Measurements from ENCODE around the gene GAS6. TPM values are rescaled to one million over a fixed set of nuclear protein-coding genes. Genes with fewer than 3 reads are reported as not detected.

The GAS6 gene
- total RNA-seq, 4 donors from 2014 or later: 43.0 to 112 (median 68.5) TPM

DNA sequence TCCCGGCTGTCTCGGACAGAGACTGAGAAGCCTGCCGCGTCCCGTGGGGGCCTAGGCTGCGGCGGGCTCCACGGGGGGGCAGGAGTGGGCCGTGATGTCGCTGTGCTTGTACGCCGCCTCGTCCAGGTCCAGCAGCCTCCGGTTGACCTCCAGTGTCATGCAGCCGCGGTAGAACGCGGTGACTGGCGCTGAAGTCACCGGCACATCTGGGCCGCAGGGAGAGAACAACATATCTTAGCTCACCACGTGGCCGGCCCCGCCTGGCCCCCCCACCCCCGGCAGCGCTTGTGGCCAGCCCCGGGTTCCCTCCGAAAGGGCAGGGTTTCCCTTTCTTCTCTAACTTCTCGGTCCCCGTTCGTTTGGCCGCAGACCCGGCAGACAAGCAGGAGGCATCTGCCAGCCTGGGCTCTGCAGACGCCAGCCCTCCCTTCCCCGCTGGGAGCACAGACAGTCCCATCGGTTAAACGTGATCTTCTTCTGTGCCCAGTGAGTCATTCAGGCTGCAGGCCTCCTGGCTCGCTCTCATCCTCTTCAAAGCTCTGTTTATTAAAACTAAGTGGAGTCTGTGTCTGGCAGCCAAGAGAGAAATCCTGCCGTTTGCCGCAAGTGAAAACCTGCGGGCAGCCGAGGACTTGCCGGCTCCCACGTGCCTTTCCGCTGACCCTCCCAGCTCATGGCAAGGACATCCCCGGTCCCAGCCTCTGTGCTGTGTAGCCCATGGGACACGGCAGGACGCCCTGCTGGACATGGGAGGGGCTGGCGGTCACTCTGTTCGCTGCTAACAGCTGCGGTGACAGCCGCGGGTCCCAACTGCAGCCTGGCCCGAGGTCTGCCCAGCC lies 42.8 kb downstream of the GAS6 start:
- Histone ChIP-seq H3K4me1 (peaks cover 33 to 74% (median 41%) of the 10 kb centered on the region in 3 donors), H3K27ac (peak overlapping the region; percentile 50 to 91 (median 82)), H3K4me3 (peak overlapping the region in 3 of 4 donors; percentile 17 to 50 (median 27)), H3K36me3 (peaks cover 5 to 53% (median 16%) of the 10 kb centered on the region in 3 donors), H3K9me3 (no peaks in the 10 kb centered on the region), H3K27me3 (no peaks in the 10 kb centered on the region)
- TF ChIP-seq POLR2A (IDR thresholded peaks at IDR 0.05): no peak
- TF ChIP-seq, protein P1, sequence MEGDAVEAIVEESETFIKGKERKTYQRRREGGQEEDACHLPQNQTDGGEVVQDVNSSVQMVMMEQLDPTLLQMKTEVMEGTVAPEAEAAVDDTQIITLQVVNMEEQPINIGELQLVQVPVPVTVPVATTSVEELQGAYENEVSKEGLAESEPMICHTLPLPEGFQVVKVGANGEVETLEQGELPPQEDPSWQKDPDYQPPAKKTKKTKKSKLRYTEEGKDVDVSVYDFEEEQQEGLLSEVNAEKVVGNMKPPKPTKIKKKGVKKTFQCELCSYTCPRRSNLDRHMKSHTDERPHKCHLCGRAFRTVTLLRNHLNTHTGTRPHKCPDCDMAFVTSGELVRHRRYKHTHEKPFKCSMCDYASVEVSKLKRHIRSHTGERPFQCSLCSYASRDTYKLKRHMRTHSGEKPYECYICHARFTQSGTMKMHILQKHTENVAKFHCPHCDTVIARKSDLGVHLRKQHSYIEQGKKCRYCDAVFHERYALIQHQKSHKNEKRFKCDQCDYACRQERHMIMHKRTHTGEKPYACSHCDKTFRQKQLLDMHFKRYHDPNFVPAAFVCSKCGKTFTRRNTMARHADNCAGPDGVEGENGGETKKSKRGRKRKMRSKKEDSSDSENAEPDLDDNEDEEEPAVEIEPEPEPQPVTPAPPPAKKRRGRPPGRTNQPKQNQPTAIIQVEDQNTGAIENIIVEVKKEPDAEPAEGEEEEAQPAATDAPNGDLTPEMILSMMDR (IDR thresholded peaks at IDR 0.05): peak in 1 of 6 experiments; percentile 7
- DNase-seq: no peak
- WGBS, 2 donors: 5 to 22% methylated on average over 17 to 20 of the region's 54 CpGs
- intact Hi-C loops (cut with DNase I): no loop called here

DNA sequence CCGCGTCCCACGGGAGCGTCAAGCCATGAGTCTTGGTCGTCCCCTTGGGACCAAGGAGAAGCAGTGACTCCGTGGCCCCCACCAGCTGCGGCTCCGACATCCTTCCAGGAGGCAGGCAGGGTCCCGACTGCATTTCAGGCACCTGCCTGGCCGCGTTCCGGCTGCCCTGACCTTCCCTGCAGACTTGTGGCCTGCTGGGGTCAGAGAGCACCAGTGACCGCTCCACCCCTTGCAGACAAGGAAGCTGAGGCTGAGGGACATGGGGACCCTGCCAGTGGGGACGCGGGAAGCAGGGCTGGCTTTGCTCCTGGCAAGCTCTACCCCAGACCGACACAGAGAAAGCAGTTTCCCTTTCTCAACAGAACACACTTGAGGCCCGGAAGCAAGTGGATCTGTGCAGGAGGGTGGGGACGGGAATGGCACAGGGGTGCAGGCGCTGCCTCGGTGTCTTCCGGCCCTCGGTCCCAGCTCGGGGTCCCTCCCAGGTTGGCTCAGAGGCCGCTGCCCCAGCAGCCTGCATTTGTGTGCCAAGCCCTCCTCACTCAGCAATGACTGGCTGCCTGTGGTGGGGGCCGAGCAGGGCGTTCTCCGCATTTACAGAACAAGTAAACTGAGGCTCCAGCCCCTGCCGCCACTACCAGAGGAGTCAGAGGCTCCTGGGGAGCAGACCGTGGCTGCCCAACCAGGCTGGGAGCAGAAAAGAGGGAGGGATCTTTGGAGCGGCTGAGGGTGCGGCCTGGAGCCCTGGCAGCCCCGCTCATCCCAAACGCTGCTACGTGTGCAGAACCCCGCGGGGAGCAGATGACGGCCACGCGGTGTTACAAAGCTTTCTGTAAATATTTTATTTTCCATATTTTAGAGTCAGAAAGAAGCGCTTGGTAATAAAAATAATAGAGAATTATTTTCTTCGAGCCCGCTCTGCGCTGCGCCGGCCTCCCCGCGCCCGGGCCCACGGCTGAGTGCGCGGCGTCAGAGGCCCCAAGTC lies 43.9 kb downstream of the GAS6 start:
- TF ChIP-seq POLR2A (IDR thresholded peaks at IDR 0.05): no peak
- TF ChIP-seq, protein P1 (IDR thresholded peaks at IDR 0.05): no peak
- H3K9me3 ChIP-seq: no peaks in the 10 kb centered on the region
- intact Hi-C loops (cut with DNase I): loop anchor here (5.0 kb wide), 1 partner anchor 87 kb away; no protein-coding TSS in a partner anchor
- peaks cover 33 to 84% (median 44%) of the 10 kb centered on the region in 3 donors for H3K4me1 ChIP-seq
- H3K4me3 ChIP-seq: peak overlapping the region in 3 of 4 donors; percentile 17 to 50 (median 27)
- H3K27me3 ChIP-seq: no peaks in the 10 kb centered on the region
- H3K27ac ChIP-seq: peak overlapping the region; percentile 50 to 91 (median 82)
- peaks cover 5 to 43% (median 10%) of the 10 kb centered on the region in 3 donors for H3K36me3 ChIP-seq
- 72 to 84% methylated on average over 17 to 21 of the region's 52 CpGs for WGBS, 2 donors
- no peak for DNase-seq

DNA sequence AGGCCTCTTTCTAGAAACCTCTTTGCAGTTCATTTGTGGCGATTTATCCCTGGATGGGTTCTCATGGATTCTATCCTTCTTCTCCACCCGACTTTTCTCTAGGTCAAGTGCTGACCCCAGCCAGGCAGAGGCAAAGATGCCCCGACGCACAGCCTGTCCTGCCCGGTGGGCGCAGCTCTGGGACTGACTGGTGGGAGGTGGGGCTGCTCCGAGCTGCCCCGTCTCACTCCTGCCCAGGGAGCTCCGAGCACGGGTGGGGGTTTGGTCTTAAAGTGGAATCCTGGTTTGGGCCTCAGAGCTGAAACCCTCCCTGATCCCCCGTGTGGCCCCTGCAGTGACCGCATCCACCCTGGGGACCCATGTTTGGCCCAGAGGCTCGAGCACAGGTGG lies 44.5 kb downstream of the GAS6 start:
- no peak overlapping the region for H3K4me3 ChIP-seq
- intact Hi-C loops (cut with DNase I): loop anchor here (5.0 kb wide), 1 partner anchor 88 kb away; no protein-coding TSS in a partner anchor
- H3K4me1 ChIP-seq: peaks cover 33 to 87% (median 44%) of the 10 kb centered on the region in 3 donors
- no peaks in the 10 kb centered on the region for H3K9me3 ChIP-seq
- 82 to 100% methylated on average over 4 to 7 of the region's 13 CpGs for WGBS, 2 donors
- TF ChIP-seq, protein P1 (IDR thresholded peaks at IDR 0.05): no peak
- TF ChIP-seq POLR2A (IDR thresholded peaks at IDR 0.05): no peak
- H3K27me3 ChIP-seq: no peaks in the 10 kb centered on the region
- H3K36me3 ChIP-seq: peaks cover 5 to 36% (median 10%) of the 10 kb centered on the region in 3 donors
- H3K27ac ChIP-seq: peak overlapping the region; percentile 33 to 91 (median 82)
- DNase-seq: no peak

GRCh38 chr13:113818700-113819295 lies 45.1 kb downstream of the GAS6 start:
- intact Hi-C loops (cut with DNase I): loop anchor here (5.0 kb wide), 1 partner anchor 89 kb away; no protein-coding TSS in a partner anchor
- Histone ChIP-seq H3K4me1 (peaks cover 33 to 87% (median 44%) of the 10 kb centered on the region in 3 donors), H3K27ac (peak overlapping the region in 3 of 4 donors; percentile 76 to 91 (median 87)), H3K9me3 (no peaks in the 10 kb centered on the region), H3K4me3 (no peak overlapping the region), H3K36me3 (peaks cover 5 to 32% (median 10%) of the 10 kb centered on the region in 3 donors), H3K27me3 (no peaks in the 10 kb centered on the region)
- DNase-seq: no peak
- 87 to 94% methylated on average over 3 to 8 of the region's 26 CpGs for WGBS, 2 donors
- TF ChIP-seq POLR2A (IDR thresholded peaks at IDR 0.05): no peak
- TF ChIP-seq, protein P1 (IDR thresholded peaks at IDR 0.05): no peak
